Measurements from ENCODE around the gene TEKT4. TPM values are rescaled to one million over a fixed set of nuclear protein-coding genes. Genes with fewer than 3 reads are reported as not detected.

TEKT4 gene
- total RNA-seq, 4 donors from 2014 or later = not detected

Small RNA genes within 50 kb of the gene (small RNA-seq; reads per million reads assigned to genes)
- gene RNU6-1320P = 0 reads per million in 4 donors

Other genes with a start within 250 kb of the TEKT4 start
- gene MAL, start 154.3 kb downstream of the TEKT4 start, total RNA-seq = 10 to 100 TPM; 21.3 to 39.8 (median 32.0) TPM